ENCODE data around the gene METTL26. TPM values are rescaled to one million over a fixed set of nuclear protein-coding genes. Genes with fewer than 3 reads are reported as not detected.

The METTL26 gene
- total RNA-seq, 4 donors from 2014 or later, result 69.6 to 105 (median 79.9) TPM

DNA sequence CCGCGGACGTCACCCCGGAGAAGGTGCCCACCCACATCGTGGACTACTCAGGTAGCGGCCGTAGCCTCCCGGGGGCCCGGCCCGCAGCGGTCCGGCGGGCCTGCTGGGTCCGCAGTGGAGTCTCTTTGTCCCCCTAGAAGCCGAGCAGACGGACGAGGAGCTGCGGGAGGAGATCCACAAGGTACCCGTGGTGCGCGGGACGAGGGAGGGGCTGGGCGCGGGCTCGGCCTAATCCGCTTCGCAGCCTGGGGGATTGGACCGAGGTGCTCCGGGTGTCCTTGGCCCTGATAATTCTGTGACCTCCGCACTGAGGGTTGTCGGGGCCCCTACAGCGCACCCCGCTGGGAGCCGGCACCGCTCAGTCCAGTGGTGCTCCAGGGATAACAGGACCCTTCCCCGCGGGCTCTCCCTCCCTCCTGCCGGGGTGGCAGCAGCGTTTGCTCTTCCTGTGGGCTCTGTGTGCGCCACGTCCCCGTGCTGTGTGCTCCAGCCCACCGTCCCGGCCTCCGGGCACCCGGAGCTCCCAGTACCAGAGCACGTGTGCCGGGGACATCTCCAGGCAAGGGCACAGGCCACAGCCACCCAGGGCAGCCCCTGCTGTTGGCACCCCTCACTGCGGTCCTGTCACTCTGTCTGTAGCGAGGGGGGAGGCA lies 32.5 kb upstream of the METTL26 start:
- TF ChIP-seq POLR2A (IDR thresholded peaks at IDR 0.05), result no peak
- TF ChIP-seq, protein P1, sequence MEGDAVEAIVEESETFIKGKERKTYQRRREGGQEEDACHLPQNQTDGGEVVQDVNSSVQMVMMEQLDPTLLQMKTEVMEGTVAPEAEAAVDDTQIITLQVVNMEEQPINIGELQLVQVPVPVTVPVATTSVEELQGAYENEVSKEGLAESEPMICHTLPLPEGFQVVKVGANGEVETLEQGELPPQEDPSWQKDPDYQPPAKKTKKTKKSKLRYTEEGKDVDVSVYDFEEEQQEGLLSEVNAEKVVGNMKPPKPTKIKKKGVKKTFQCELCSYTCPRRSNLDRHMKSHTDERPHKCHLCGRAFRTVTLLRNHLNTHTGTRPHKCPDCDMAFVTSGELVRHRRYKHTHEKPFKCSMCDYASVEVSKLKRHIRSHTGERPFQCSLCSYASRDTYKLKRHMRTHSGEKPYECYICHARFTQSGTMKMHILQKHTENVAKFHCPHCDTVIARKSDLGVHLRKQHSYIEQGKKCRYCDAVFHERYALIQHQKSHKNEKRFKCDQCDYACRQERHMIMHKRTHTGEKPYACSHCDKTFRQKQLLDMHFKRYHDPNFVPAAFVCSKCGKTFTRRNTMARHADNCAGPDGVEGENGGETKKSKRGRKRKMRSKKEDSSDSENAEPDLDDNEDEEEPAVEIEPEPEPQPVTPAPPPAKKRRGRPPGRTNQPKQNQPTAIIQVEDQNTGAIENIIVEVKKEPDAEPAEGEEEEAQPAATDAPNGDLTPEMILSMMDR (IDR thresholded peaks at IDR 0.05), result no peak
- H3K36me3 ChIP-seq, result peaks cover 34 to 47% (median 35%) of the 10 kb centered on the region in 3 donors
- H3K27me3 ChIP-seq, result no peaks in the 10 kb centered on the region
- DNase-seq, result no peak
- peak overlapping the region; percentile 87 to 93 (median 92) for H3K27ac ChIP-seq
- H3K4me1 ChIP-seq, result peaks cover 16 to 43% (median 16%) of the 10 kb centered on the region in 3 donors
- intact Hi-C loops (cut with DNase I), result loop anchor here (10.0 kb wide), 1 partner anchor 84 kb away; no protein-coding TSS in a partner anchor
- WGBS, 2 donors, result no CpG with 5 or more reads among the region's 50 CpGs
- peak overlapping the region; percentile 62 to 89 (median 82) for H3K4me3 ChIP-seq
- H3K9me3 ChIP-seq, result no peaks in the 10 kb centered on the region

DNA sequence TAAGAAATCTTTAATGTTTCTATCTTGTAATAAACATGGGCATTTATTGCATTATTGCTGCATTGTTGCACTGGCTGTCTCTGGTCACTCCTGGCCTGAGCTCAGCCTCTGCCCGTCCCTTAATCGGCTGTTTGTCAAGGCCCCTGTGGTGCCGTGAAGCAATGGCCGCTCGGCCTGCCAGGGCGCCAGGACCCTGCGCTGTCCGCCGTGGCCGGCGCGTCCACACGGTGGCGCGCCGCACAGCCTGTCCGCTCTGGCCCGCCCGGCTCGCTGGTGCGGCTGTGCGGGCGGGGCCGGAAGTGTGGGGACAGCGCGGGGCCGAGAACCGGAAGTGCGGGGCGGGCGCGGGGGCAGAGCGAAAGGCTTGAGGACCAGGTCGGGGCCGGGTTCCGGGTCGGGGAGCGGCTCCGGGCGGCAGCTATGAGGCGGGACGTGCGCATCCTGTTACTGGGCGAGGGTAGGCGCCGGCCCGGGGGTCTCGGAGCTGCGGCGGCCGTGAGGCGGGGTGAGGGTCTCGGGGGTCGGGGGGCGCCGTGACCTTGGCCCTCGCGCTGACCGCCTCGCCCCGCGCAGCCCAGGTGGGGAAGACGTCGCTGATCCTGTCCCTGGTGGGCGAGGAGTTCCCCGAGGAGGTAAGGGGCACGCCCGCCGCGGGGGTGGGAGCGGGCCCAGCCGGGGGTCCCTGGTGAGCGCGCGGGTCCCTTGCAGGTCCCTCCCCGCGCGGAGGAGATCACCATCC lies 31.8 kb upstream of the METTL26 start, which contains the start of gene RHOT2:
Gene RHOT2, plus strand, starts transcription at position 353 of the 739 bp plus-strand sequence. Its CDS starts 68 bp downstream, at position 421.
- H3K27ac ChIP-seq, result peak within 1 kb of the TSS; percentile 87 to 93 (median 92)
- H3K4me3 ChIP-seq, result peak within 1 kb of the TSS; percentile 62 to 89 (median 82)
- intact Hi-C loops (cut with DNase I), result loop anchor here (10.0 kb wide), 1 partner anchor 83 kb away; no protein-coding TSS in a partner anchor
- peaks cover 16 to 36% (median 16%) of the 10 kb centered on the region in 3 donors for H3K4me1 ChIP-seq
- no peaks in the 10 kb centered on the region for H3K9me3 ChIP-seq
- DNase-seq, result peak; percentile 65
- H3K36me3 ChIP-seq, result peaks cover 29 to 40% (median 30%) of the 10 kb centered on the region in 3 donors
- 0% methylated on average over 2 of the region's 78 CpGs; no CpG with 5 or more reads in 1 of the 2 donors for WGBS, 2 donors
- H3K27me3 ChIP-seq, result no peaks in the 10 kb centered on the region
- TF ChIP-seq POLR2A (IDR thresholded peaks at IDR 0.05), result peak in 2 of 4 donors; percentile 49 to 77
- TF ChIP-seq, protein P1 (IDR thresholded peaks at IDR 0.05), result peak; percentile 79 to 98 (median 97)

- peak overlapping the region; percentile 87 to 93 (median 92) for H3K27ac ChIP-seq
- peaks cover 22 to 33% (median 25%) of the 10 kb centered on the region in 3 donors for H3K36me3 ChIP-seq
- no peaks in the 10 kb centered on the region for H3K27me3 ChIP-seq
- H3K4me1 ChIP-seq, result peaks cover 16 to 32% (median 16%) of the 10 kb centered on the region in 3 donors
- H3K4me3 ChIP-seq, result peak overlapping the region in 3 of 4 donors; percentile 62 to 89 (median 82)
- no peaks in the 10 kb centered on the region for H3K9me3 ChIP-seq
- WGBS, 2 donors, result 52 to 72% methylated on average over 10 to 17 of the region's 22 CpGs
- intact Hi-C loops (cut with DNase I), result loop anchor here (10.0 kb wide), 1 partner anchor 82 kb away; no protein-coding TSS in a partner anchor
- TF ChIP-seq, protein P1 (IDR thresholded peaks at IDR 0.05), result no peak
- TF ChIP-seq POLR2A (IDR thresholded peaks at IDR 0.05), result no peak
- DNase-seq, result no peak
These were observed 31.1 kb upstream of the METTL26 start for GRCh38 chr16:667113-667779.

DNA sequence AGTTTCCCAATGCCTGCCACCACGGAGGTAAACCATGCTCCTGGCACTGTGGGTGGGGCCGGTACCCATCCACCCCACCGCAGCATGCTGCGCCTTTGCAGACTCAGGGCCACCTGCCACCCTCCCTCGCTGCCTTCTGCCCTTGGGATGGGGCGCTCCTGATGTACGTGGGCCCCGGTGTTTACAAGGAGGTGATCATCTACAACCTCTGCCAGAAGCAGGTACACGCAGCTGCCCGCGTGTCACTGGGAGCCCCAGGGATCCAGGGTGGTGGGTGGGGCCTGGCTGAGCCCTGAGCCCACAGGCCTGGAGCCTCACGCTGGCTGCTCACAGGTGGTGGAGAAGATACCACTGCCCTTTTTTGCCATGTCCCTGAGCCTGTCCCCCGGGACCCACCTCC lies 30.5 kb upstream of the METTL26 start:
- no peak overlapping the region for H3K4me3 ChIP-seq
- intact Hi-C loops (cut with DNase I), result loop anchor here (10.0 kb wide), 1 partner anchor 82 kb away; no protein-coding TSS in a partner anchor
- peaks cover 16 to 33% (median 17%) of the 10 kb centered on the region in 3 donors for H3K4me1 ChIP-seq
- no peaks in the 10 kb centered on the region for H3K27me3 ChIP-seq
- no peaks in the 10 kb centered on the region for H3K9me3 ChIP-seq
- H3K36me3 ChIP-seq, result peaks cover 16 to 26% (median 19%) of the 10 kb centered on the region in 3 donors
- no peak overlapping the region for H3K27ac ChIP-seq
- no peak for DNase-seq
- WGBS, 2 donors, result 88% methylated on average over 4 of the region's 13 CpGs; no CpG with 5 or more reads in 1 of the 2 donors
- no peak for TF ChIP-seq POLR2A (IDR thresholded peaks at IDR 0.05)
- TF ChIP-seq, protein P1 (IDR thresholded peaks at IDR 0.05), result no peak
